DMS79 (cell line): ENCODE measurements around the gene SYT2.
"Not testable (repeated sequence)": the region's sequence is repeated elsewhere in the genome, so short reads cannot be mapped to it uniquely, and the experiment has no call there.

Experiments
- DNase-seq: peaks from one replicate; lab custom pipeline; 2025; lab: John Stamatoyannopoulos, UW

Gene SYT2

GRCh38 chr1:202546377-202546776 lies 163.9 kb downstream of the SYT2 start:
- DNase-seq = not testable (repeated sequence)

- not testable (repeated sequence) for DNase-seq
Measured at GRCh38 chr1:202545647-202546303, 164.5 kb downstream of the SYT2 start.

GRCh38 chr1:202544766-202545449 lies 165.3 kb downstream of the SYT2 start:
- peak; percentile 12 for DNase-seq

GRCh38 chr1:202543537-202543936 lies 166.7 kb downstream of the SYT2 start:
- DNase-seq = not testable (repeated sequence)

- DNase-seq = not testable (repeated sequence)
Measured at GRCh38 chr1:202542415-202542814, 167.8 kb downstream of the SYT2 start.

- not testable (repeated sequence) for DNase-seq
Measured at GRCh38 chr1:202540858-202541257, 169.4 kb downstream of the SYT2 start.
